Liver (tissue), 9 donors: Measurements from ENCODE around the gene OR2A12. TPM values are rescaled to one million over a fixed set of nuclear protein-coding genes. Genes with fewer than 3 reads are reported as not detected.

ENCODE experiments used
- DNase-seq: peaks from one replicate; pipeline ENCODE4 v3.0.0-alpha.2; 2017; ENCODE audit warnings: low spot score
- H3K27ac ChIP-seq, 2 donors: one replicate each; pipeline ENCODE4 v1.7.0; 2013; ENCODE audit warnings: inconsistent platforms in 2 of 2, low read length in 2 of 2, control low read depth in 1 of 2, low read depth in 1 of 2, mild to moderate bottlenecking in 1 of 2
- H3K27me3 ChIP-seq, 4 donors: one replicate each; pipeline versions ENCODE4 v1.6.1 to v1.7.0; 2013; ENCODE audit warnings: low read length in 3 of 4, inconsistent platforms in 1 of 4, mild to moderate bottlenecking in 1 of 4, moderate library complexity in 1 of 4; ENCODE audit not compliant: control insufficient read depth in 4 of 4, insufficient read depth in 4 of 4
- H3K36me3 ChIP-seq, 4 donors: one replicate each; pipeline versions ENCODE4 v1.6.1 to v1.7.0; 2013; ENCODE audit warnings: low read length in 3 of 4, mild to moderate bottlenecking in 3 of 4, low read depth in 1 of 4, moderate library complexity in 1 of 4; ENCODE audit not compliant: control insufficient read depth in 4 of 4, insufficient read depth in 3 of 4
- H3K4me1 ChIP-seq, 4 donors: one replicate each; pipeline versions ENCODE4 v1.6.1 to v1.7.0; 2013; ENCODE audit warnings: low read length in 3 of 4, mild to moderate bottlenecking in 3 of 4, moderate library complexity in 1 of 4; ENCODE audit not compliant: control insufficient read depth in 4 of 4, insufficient read depth in 4 of 4
- H3K4me3 ChIP-seq, 3 donors: one replicate each; pipeline versions ENCODE4 v1.6.1 to v1.7.0; 2013; ENCODE audit warnings: low read length in 3 of 3, control low read depth in 1 of 3, low read depth in 1 of 3, mild to moderate bottlenecking in 1 of 3
- H3K9ac ChIP-seq, 2 donors: one replicate each; pipeline ENCODE4 v1.7.0; 2013; ENCODE audit warnings: low read length in 2 of 2, mild to moderate bottlenecking in 2 of 2, moderate library complexity in 2 of 2, control low read depth in 1 of 2, low read depth in 1 of 2
- H3K9me3 ChIP-seq, 4 donors: one replicate each; pipeline versions ENCODE4 v1.6.1 to v1.7.0; 2013; ENCODE audit warnings: low read length in 3 of 4; ENCODE audit not compliant: control insufficient read depth in 4 of 4
- ATF3 ChIP-seq: IDR thresholded peaks from 2 replicates; pipeline ENCODE4 v1.6.1; 2016; ENCODE audit warnings: antibody characterized with exemption
- CTCF ChIP-seq: fragments of 150-350 bp; IDR thresholded peaks from 2 replicates; pipeline ENCODE4 v1.5.1; 2017; ENCODE audit warnings: improper control_type of control experiment, low read depth, low read length; ENCODE audit not compliant: missing input control
- EGR1 ChIP-seq, 2 donors: IDR thresholded peaks; 2 replicates each; pipeline ENCODE4 v1.6.1; 2016 to 2018; ENCODE audit warnings: antibody characterized with exemption in 2 of 2, low read depth in 2 of 2
- FOXA1 ChIP-seq: IDR thresholded peaks from 2 replicates; pipeline ENCODE4 v1.6.1; 2016; ENCODE audit warnings: antibody characterized with exemption
- FOXA2 ChIP-seq: IDR thresholded peaks from 2 replicates; pipeline ENCODE4 v1.6.1; 2016; ENCODE audit warnings: antibody characterized with exemption
- GABPA ChIP-seq, 2 donors: IDR thresholded peaks in 1 of 2; conservative IDR thresholded peaks in 1 of 2; 2 replicates each; pipeline ENCODE4 v1.6.1; 2016; ENCODE audit warnings: antibody characterized with exemption in 2 of 2, mild to moderate bottlenecking in 1 of 2, moderate library complexity in 1 of 2
- HNF4A ChIP-seq, 2 donors: conservative IDR thresholded peaks; 2 replicates each; pipeline ENCODE4 v1.6.1; 2016; ENCODE audit warnings: antibody characterized with exemption in 2 of 2, mild to moderate bottlenecking in 2 of 2
- HNF4G ChIP-seq: IDR thresholded peaks from 2 replicates; pipeline ENCODE4 v1.6.1; 2016; ENCODE audit warnings: antibody characterized with exemption
- JUND ChIP-seq, 2 donors: IDR thresholded peaks; 2 replicates each; pipeline ENCODE4 v1.6.1; 2016; ENCODE audit warnings: antibody characterized with exemption in 2 of 2
- MAX ChIP-seq: IDR thresholded peaks from 2 replicates; pipeline ENCODE4 v1.6.1; 2016; ENCODE audit warnings: antibody characterized with exemption
- NR2F2 ChIP-seq: IDR thresholded peaks from 2 replicates; pipeline ENCODE4 v1.6.1; 2016; ENCODE audit warnings: antibody characterized with exemption
- RAD21 ChIP-seq, 2 donors: IDR thresholded peaks; 2 replicates each; pipeline ENCODE4 v1.6.1; 2016; ENCODE audit warnings: antibody characterized with exemption in 2 of 2, mild to moderate bottlenecking in 2 of 2
- REST ChIP-seq: IDR thresholded peaks from 2 replicates; pipeline ENCODE4 v1.6.1; 2016; ENCODE audit warnings: antibody characterized with exemption, mild to moderate bottlenecking
- RXRA ChIP-seq, 2 donors: IDR thresholded peaks; 2 replicates each; pipeline ENCODE4 v1.6.1; 2017 to 2018; ENCODE audit warnings: antibody characterized with exemption in 2 of 2, mild to moderate bottlenecking in 1 of 2
- SP1 ChIP-seq: IDR thresholded peaks from 2 replicates; pipeline ENCODE4 v1.6.1; 2018; ENCODE audit warnings: antibody characterized with exemption, mild to moderate bottlenecking
- TAF1 ChIP-seq: conservative IDR thresholded peaks from 2 replicates; pipeline ENCODE4 v1.6.1; 2016; ENCODE audit warnings: antibody characterized with exemption, mild to moderate bottlenecking
- YY1 ChIP-seq: IDR thresholded peaks from 2 replicates; pipeline ENCODE4 v1.6.1; 2016; ENCODE audit warnings: antibody characterized with exemption, mild to moderate bottlenecking
- ZBTB33 ChIP-seq: IDR thresholded peaks from 2 replicates; pipeline ENCODE4 v1.6.1; 2016; ENCODE audit warnings: antibody characterized with exemption
- WGBS: extraction: QIAGEN DNeasy Blood & Tissue Kit; methylation state at CpG from one replicate; pipeline ENCODE4 v1.1.7; 2013; 5-methylcytosine and 5-hydroxymethylcytosine counted together
- polyA plus RNA-seq, 2 donors: library from polyadenylated mRNA; stranded (reverse) in 1 of 2; unstranded in 1 of 2; fragments of 200-250 nt in 1 of 2; fragments of >200 nt in 1 of 2; fragmentation: Nextera tagmentation in 1 of 2; extraction: Ambion mirVana in 1 of 2; gene quantifications; one replicate each; pipeline versions ENCODE4 v1.2.1 to v1.2.3, GENCODE V29; 2013 to 2015
- total RNA-seq, 2 donors: library from RNA; depleted of rRNA; stranded (reverse); fragments of >200 nt; gene quantifications; one replicate each; pipeline ENCODE4 v1.2.3, GENCODE V29; 2014
- donor health status: healthy.
- donor health status: healthy.
- donor health status: healthy.
- donor health status: healthy.
- donor health status: healthy.

Gene OR2A12
- total and polyA plus RNA-seq, 4 donors, result not detected

DNA sequence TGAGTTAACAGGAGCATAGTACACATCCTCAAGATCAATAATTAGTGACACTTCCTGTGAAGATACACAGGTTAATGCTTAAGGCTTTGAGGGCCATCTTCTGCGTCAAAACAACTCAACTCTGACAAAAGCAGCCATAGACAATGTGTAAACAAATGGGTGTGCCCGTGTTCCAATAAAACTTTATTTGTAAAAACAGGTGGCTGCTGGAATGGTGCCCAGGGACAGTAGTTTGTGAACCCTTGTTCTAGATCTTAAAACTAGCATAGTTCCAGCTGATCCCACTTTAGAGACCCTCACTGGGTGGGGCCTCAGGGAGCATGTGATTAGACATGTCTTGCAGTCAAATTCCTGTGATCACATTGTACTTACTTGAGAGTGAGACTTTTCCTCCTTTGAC, 44.7 kb downstream of the OR2A12 start:
- no peaks in the 10 kb centered on the region for H3K36me3 ChIP-seq
- 85% methylated on average over 2 of the region's 2 CpGs for WGBS
- H3K9ac ChIP-seq, result no peak overlapping the region
- H3K27ac ChIP-seq, result no peak overlapping the region
- no peak for DNase-seq
- H3K4me1 ChIP-seq, result peaks cover 0 to 4% (median 3%) of the 10 kb centered on the region in 4 donors
- TF ChIP-seq HNF4A (conservative IDR thresholded peaks at IDR 0.05) (no peak), EGR1 (IDR thresholded peaks at IDR 0.05; ENCODE audit: low read depth in 2 of 2) (no peak), TAF1 (no peak), CTCF (no peak), RXRA (IDR thresholded peaks at IDR 0.05) (no peak), HNF4G (no peak), RAD21 (IDR thresholded peaks at IDR 0.05) (no peak), YY1 (no peak), REST (no peak), MAX (no peak), GABPA (IDR thresholded peaks at IDR 0.05 in 1 of 2, conservative IDR thresholded peaks at IDR 0.05 in 1 of 2) (no peak), SP1 (no peak), JUND (IDR thresholded peaks at IDR 0.05) (no peak), FOXA1 (no peak), ATF3 (no peak), FOXA2 (no peak), NR2F2 (no peak), ZBTB33 (no peak)
- H3K9me3 ChIP-seq, result no peaks in the 10 kb centered on the region
- no peak overlapping the region for H3K4me3 ChIP-seq
- no peaks in the 10 kb centered on the region for H3K27me3 ChIP-seq
